NCI-H187 treated with DMSO at 0.1 percent for 48 hours (cell line): Measurements from ENCODE around the gene NAPSA.
"Not testable (repeated sequence)": the region's sequence is repeated elsewhere in the genome, so short reads cannot be mapped to it uniquely, and the experiment has no call there.

ENCODE experiments used
- DNase-seq: peaks from one replicate; lab custom pipeline; 2025; lab: John Stamatoyannopoulos, UW

The NAPSA gene

DNA sequence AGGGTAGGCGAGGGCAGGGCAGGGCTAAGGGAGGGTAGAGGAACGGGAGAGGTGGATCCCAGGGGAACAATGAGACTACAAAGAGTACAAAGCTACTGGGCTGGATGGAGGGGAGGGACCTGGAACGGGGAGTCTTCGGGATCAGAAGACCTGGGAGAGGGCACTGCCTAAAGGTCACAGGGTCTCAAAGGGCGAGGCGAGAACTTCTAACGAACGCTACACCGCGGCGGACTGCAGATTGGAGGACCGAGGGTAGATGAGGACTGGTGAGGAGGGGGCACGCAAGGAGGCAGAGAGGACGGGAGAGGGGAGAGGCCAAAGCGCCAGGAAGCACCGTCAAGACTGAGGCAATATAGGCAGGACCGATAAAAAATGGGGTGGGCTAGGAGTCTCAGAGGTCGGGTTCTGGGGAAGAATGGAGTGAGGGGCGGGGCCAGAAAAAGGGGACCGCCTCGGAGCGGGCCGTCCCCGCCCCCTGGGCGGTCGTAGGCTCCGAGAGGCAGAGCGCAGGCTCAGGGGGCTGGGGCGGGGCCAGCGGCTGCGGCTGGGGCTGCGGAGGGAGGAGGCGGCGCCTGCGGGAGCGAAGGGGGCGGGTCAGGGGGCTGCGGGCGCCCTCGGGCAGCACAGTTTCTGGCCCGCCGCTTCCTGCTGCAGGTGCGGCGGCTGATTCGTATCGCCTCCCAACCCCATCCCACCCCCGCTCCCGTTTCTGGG lies 34.9 kb downstream of the NAPSA start:
- peak; percentile 72 for DNase-seq

DNA sequence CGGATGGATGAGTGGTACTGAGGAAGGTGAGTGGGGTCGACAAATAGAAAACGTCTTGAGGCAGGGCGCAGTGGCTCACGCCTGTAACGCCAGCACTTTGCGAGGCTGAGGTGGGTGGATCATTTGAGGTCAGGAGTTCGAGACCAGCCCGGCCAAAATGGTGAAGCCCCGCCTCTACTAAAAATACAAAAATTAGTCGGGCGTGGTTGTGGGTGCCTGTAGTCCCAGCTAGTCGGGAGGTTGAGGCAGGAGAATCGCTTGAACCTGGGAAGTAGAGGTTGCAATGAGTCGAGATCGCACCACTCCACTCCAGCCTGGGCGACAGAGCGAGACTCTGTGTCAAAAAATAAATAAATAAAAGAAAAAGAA lies 35.5 kb downstream of the NAPSA start:
- DNase-seq, result not testable (repeated sequence)

GRCh38 chr19:50329146-50329925 lies 36.1 kb downstream of the NAPSA start, which contains the start of gene KCNC3:
KCNC3 (minus strand) TSS chr19:50329377; CDS start chr19:50329082, 295 bp downstream.
- DNase-seq, result peak; percentile 100

- DNase-seq, result no peak
These were observed 36.6 kb downstream of the NAPSA start for GRCh38 chr19:50328873-50329145.

DNA sequence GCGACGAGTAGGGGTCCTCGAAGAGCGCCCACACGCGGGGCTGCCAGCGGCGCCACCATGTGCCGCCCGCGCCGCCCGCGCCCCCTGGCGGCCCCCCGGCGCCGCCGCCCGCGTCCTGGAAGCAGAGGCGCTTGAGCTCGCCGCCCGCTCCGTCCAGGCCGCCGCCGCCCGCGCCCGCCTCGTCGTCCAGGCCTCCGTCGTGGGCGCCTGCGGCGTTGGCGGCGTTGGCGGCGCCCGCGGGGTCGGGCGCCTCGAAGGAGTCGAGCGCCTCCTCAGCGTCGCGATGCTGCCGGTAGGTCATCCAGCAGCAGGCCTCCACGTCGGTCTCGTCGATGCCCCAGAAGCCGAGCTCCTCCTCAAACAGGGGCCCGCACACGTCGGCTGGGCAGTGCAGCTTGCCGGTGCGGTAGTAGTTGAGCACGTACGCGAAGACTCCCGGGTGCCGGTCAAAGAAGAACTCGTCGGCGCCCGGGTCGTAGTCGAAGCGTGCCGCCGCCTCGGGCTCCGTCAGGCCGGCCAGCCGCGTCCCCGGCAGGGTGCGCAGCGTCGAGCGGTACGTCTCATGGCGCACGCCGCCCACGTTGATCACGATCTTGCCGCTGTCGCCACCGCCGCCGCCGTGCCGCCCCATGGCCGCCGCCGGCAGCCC lies 37.1 kb downstream of the NAPSA start:
- DNase-seq, result no peak

GRCh38 chr19:50327461-50328223 lies 37.8 kb downstream of the NAPSA start:
- no peak for DNase-seq

- no peak for DNase-seq
These were observed 38.4 kb downstream of the NAPSA start for GRCh38 chr19:50327013-50327412.

DNA sequence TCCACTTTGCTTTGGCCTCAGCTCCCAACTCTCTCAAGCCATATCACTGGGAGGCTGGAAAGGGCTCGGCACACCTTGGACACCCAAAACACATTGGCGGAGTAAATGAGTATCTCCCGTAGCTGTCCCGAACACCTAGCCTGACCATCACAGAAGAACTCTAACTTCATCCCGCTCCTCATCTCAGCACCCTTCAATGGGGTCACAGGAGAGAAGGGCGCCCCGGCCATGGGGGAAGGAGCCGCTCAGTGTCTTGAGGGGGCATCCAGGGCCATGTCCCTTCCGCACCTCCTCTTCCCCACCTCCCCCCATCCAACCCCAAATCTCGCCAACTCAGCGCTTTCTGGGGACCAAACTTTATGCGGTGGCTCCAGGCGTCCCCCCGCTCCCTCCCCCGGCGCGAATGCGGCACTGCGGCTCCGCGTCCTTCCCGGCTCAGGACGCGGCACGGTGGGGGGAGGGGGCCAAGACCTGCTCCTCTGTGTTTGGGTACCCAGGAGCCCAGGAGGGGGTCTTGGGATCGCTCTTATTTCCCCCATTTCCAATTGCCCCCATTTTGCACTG lies 39.3 kb downstream of the NAPSA start:
- no peak for DNase-seq

GRCh38 chr19:50325310-50326100 lies 39.9 kb downstream of the NAPSA start:
- DNase-seq, result peak; percentile 47

GRCh38 chr19:50324331-50324730 lies 41.1 kb downstream of the NAPSA start:
- no peak for DNase-seq

DNA sequence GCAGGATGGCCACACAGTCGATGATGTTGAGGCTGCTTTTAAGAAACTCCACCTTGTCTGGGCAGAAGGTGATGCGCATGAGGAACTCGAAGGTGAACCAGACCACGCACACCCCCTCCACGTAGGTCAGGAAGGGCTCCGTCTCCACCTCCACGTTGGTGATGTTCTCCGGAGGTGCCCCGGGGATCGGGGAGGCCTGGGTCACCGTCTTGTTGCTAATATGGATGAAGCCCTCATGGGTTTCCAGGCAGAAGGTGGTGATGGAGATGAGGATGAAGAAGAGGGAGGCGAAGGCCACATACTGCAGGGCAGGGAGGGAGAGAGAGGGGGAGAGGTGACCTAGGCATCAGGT lies 41.7 kb downstream of the NAPSA start:
- no peak for DNase-seq

GRCh38 chr19:50322931-50323781 lies 42.3 kb downstream of the NAPSA start:
- DNase-seq, result no peak

DNA sequence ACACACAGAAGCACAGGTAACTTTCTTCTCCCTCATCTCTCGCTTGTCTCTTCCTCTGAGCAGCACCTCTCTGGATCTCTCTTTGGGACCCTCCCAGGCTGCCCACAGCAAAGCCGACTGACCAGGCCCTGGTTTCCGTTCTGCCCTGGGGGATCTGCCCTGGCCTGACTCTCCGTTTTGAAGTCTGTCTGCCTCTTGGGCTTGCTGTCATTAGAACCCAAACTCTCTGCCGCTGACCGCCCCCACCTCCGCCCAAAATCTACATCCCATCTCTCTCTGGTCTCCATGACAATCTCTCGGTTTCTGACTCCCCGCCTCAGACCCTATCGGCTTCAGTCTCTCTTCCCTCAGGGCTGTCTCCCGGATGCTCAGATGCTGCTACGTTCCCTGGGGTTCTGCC lies 43.2 kb downstream of the NAPSA start:
- no peak for DNase-seq

DNA sequence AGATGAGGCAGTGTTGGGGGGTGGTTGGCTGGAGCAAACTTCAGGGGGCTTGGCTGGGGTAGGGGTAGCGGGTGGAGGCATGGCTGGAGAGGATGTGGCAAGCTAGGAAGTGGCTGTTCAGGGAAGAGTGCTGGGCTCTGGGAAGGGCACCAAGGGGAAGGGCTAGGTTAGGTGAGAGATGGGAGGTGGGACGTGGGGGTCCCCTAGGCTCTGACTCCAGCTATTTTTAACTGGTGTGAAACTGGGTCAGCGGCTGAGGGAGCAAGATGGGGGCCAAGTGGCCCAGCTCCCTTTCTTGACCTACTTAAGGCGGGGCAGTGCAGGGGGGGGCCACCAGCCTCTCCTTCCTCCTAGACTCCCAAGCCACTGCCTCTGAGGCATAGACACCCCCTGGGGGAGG lies 43.6 kb downstream of the NAPSA start:
- DNase-seq, result no peak

- DNase-seq, result no peak
These were observed 44.8 kb downstream of the NAPSA start for GRCh38 chr19:50320596-50320995.

- DNase-seq, result no peak
These were observed 45.4 kb downstream of the NAPSA start for GRCh38 chr19:50320051-50320450.

DNA sequence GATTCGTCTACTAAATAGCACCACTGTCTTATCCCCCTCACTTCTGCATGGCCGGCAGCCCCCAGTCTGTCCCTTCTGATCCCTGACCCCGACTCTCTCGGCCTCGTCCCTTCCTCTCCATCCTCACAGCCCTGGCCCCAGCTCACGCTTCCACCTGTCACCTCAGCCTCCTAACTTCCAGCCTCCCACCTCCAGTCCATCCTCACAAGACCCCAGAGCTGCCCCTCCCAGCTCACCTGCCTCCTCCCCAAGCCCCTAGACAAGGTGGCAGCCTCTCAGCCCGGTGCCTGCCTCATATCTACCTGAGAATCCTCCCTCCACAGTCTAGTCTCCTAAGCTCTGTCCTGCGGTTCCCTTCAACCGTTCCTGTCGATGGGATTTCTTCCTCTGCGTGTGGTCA lies 46.3 kb downstream of the NAPSA start:
- DNase-seq, result no peak

- no peak for DNase-seq
These were observed 47.0 kb downstream of the NAPSA start for GRCh38 chr19:50318438-50318837.

DNA sequence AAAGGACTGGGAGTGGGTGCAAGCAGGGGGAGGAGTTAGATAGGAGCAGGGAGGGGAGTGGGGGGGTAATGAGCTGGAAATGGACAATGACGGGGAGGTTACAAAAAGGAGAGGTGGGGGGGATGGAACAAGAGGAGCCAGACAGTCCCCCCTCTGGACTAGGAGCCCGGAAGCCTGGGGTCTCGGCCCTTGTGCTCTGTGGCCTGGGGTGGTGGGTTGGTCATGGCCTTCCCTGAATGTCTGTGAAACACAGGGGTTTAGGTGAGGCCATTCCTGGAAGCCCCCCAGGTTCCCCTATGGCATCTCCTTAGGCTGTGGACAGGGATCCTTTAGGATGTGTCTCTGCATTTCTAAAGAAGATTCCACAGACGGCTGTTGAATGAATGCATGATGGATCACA lies 48.3 kb downstream of the NAPSA start:
- no peak for DNase-seq

GRCh38 chr19:50315773-50316448 lies 49.5 kb downstream of the NAPSA start:
- no peak for DNase-seq
